ENCODE measurements around the gene NOTCH1.
"Not testable (repeated sequence)": the region's sequence is repeated elsewhere in the genome, so short reads cannot be mapped to it uniquely, and the experiment has no call there.

The NOTCH1 gene

GRCh38 chr9:136585531-136586120, 39.8 kb upstream of the NOTCH1 start:
- no peaks in the 10 kb centered on the region for H3K36me3 Mint-ChIP-seq (ENCODE audit: low read depth)
- H3K4me3 Mint-ChIP-seq = no peak overlapping the region
- peaks cover 34% of the 10 kb centered on the region for H3K4me1 Mint-ChIP-seq

GRCh38 chr9:136584934-136585333, 39.1 kb upstream of the NOTCH1 start:
- TF ChIP-seq CTCF (IDR thresholded peaks at IDR 0.05; ENCODE audit: unreplicated experiment in 3 of 3) = no peak
- Mint-ChIP-seq H3K9me3 (no peaks in the 10 kb centered on the region), H3K4me3 (no peak overlapping the region), H3K4me1 (peaks cover 28% of the 10 kb centered on the region), H3K36me3 (ENCODE audit: low read depth) (no peaks in the 10 kb centered on the region), H3K27me3 (ENCODE audit: low read depth) (peaks cover 3% of the 10 kb centered on the region), H3K27ac (peak overlapping the region in 2 of 3 experiments; percentile 43 to 48)

More at GRCh38 chr9:136585531-136586120, 39.8 kb upstream of the NOTCH1 start:
- H3K27me3 Mint-ChIP-seq (ENCODE audit: low read depth) = peaks cover 3% of the 10 kb centered on the region
- no peaks in the 10 kb centered on the region for H3K9me3 Mint-ChIP-seq
- peak overlapping the region in 2 of 3 experiments; percentile 44 to 85 for H3K27ac Mint-ChIP-seq
- TF ChIP-seq CTCF (IDR thresholded peaks at IDR 0.05; ENCODE audit: unreplicated experiment in 3 of 3) = no peak

GRCh38 chr9:136584401-136584932, 38.6 kb upstream of the NOTCH1 start:
- peaks cover 31% of the 10 kb centered on the region for H3K4me1 Mint-ChIP-seq
- no peak for TF ChIP-seq CTCF (IDR thresholded peaks at IDR 0.05; ENCODE audit: unreplicated experiment in 3 of 3)
- H3K9me3 Mint-ChIP-seq = no peaks in the 10 kb centered on the region
- H3K27me3 Mint-ChIP-seq (ENCODE audit: low read depth) = peaks cover 3% of the 10 kb centered on the region
- H3K36me3 Mint-ChIP-seq (ENCODE audit: low read depth) = no peaks in the 10 kb centered on the region
- H3K27ac Mint-ChIP-seq = peak overlapping the region in 2 of 3 experiments; percentile 43 to 48
- H3K4me3 Mint-ChIP-seq = no peak overlapping the region

GRCh38 chr9:136582977-136583735, 37.3 kb upstream of the NOTCH1 start:
- Mint-ChIP-seq H3K27ac (no peak overlapping the region), H3K4me1 (peaks cover 27% of the 10 kb centered on the region), H3K27me3 (ENCODE audit: low read depth) (no peaks in the 10 kb centered on the region), H3K9me3 (no peaks in the 10 kb centered on the region), H3K36me3 (ENCODE audit: low read depth) (no peaks in the 10 kb centered on the region), H3K4me3 (no peak overlapping the region)
- TF ChIP-seq CTCF (IDR thresholded peaks at IDR 0.05; ENCODE audit: unreplicated experiment in 3 of 3) = no peak

GRCh38 chr9:136581614-136582447, 36.0 kb upstream of the NOTCH1 start:
- no peaks in the 10 kb centered on the region for H3K9me3 Mint-ChIP-seq
- peaks cover 4% of the 10 kb centered on the region for H3K27me3 Mint-ChIP-seq (ENCODE audit: low read depth)
- no peak overlapping the region for H3K27ac Mint-ChIP-seq
- no peaks in the 10 kb centered on the region for H3K36me3 Mint-ChIP-seq (ENCODE audit: low read depth)
- peaks cover 20% of the 10 kb centered on the region for H3K4me1 Mint-ChIP-seq
- no peak overlapping the region for H3K4me3 Mint-ChIP-seq
- no peak for TF ChIP-seq CTCF (IDR thresholded peaks at IDR 0.05; ENCODE audit: unreplicated experiment in 3 of 3)

GRCh38 chr9:136579650-136580219, 33.9 kb upstream of the NOTCH1 start:
- not testable (repeated sequence) for H3K27me3 Mint-ChIP-seq (ENCODE audit: low read depth); H3K36me3 Mint-ChIP-seq (ENCODE audit: low read depth); H3K9me3 Mint-ChIP-seq
- peak overlapping the region in 2 of 3 experiments; percentile 35 to 63 for H3K27ac Mint-ChIP-seq
- H3K4me1 Mint-ChIP-seq = peaks cover 14% of the 10 kb centered on the region
- H3K4me3 Mint-ChIP-seq = peak overlapping the region in 1 of 3 experiments; percentile 11

Data from nephron (organoid).